HepG2 (cell line): ENCODE results near the gene TOLLIP. TPM values are rescaled to one million over a fixed set of nuclear protein-coding genes. Genes with fewer than 3 reads are reported as not detected.
A peak's percentile ranks its signal among the peaks of the same experiment; 100 is the strongest.

ENCODE experiments used
- CSRNP1 ChIP-seq: sonication (generic); formaldehyde crosslinking; IDR thresholded peaks from 2 replicates; pipeline ENCODE4 v1.8.1; 2023; ENCODE audit warnings: mild to moderate bottlenecking, missing genetic modification reagents
- MBNL3 ChIP-seq: fragments of 250-450 bp; sonication (Bioruptor Pico); conservative IDR thresholded peaks from 2 replicates; pipeline ENCODE4 v1.8.0; 2022; ENCODE audit warnings: mild to moderate bottlenecking, inconsistent platforms
- PAF1 ChIP-seq: IDR thresholded peaks from 2 replicates; pipeline ENCODE4 v1.6.1; 2016; ENCODE audit warnings: missing genetic modification reagents, missing compliant biosample characterization
- RFXAP ChIP-seq: sonication (generic); formaldehyde crosslinking; IDR thresholded peaks from 2 replicates; pipeline ENCODE4 v1.4.0; 2020; ENCODE audit warnings: missing genetic modification reagents, borderline replicate concordance
- STAG1 ChIP-seq: sonication (generic); formaldehyde crosslinking; IDR thresholded peaks from 2 replicates; pipeline ENCODE4 v1.4.0; 2020; ENCODE audit warnings: missing genetic modification reagents
- TFAP4 ChIP-seq: sonication (generic); IDR thresholded peaks from 2 replicates; pipeline ENCODE4 v1.6.1; 2016; ENCODE audit warnings: low read depth, borderline replicate concordance
- ZFP41 ChIP-seq: sonication (generic); formaldehyde crosslinking; IDR thresholded peaks from 2 replicates; pipeline ENCODE4 v1.4.0; 2020; ENCODE audit warnings: mild to moderate bottlenecking, missing genetic modification reagents, borderline replicate concordance
- ZNF292 ChIP-seq: sonication (generic); formaldehyde crosslinking; IDR thresholded peaks from 2 replicates; pipeline ENCODE4 v1.8.1; 2022; ENCODE audit warnings: mild to moderate bottlenecking, low read depth, missing genetic modification reagents, borderline replicate concordance
- ZNF564 ChIP-seq: sonication (generic); formaldehyde crosslinking; IDR thresholded peaks from 2 replicates; pipeline ENCODE4 v1.8.1; 2023; ENCODE audit warnings: mild to moderate bottlenecking, missing genetic modification reagents
- ZSCAN9 ChIP-seq: IDR thresholded peaks from 2 replicates; pipeline ENCODE4 v1.6.1; 2016; ENCODE audit warnings: borderline replicate concordance
- polyA plus RNA-seq, 8 experiments: library from polyadenylated mRNA; depleted of rRNA in 3 of 8; stranded (reverse) in 7 of 8; unstranded in 1 of 8; fragments of >200 nt; fragmentation: Illumina TruSeq in 4 of 8; extraction: Trizol in 4 of 8; gene quantifications; 2 replicates each; pipeline versions ENCODE4 v1.2.1 to v1.2.3, GENCODE V29; 2011 to 2016; ENCODE audit warnings: low read depth in 4 of 8, missing spikeins in 1 of 8, mixed read lengths in 1 of 8; ENCODE audit not compliant: insufficient read depth in 1 of 8
- total RNA-seq, 5 experiments: library from RNA; depleted of rRNA; stranded (reverse); fragments of >200 nt; fragmentation: Illumina TruSeq; extraction: Trizol; gene quantifications; 2 replicates each; pipeline ENCODE4 v1.2.3, GENCODE V29; 2016; ENCODE audit warnings: low read depth in 1 of 5
- TF ChIP-seq, protein P1 (sequence below): sonication (generic); formaldehyde crosslinking; IDR thresholded peaks from 2 replicates; pipeline ENCODE4 v1.4.0; 2020; ENCODE audit warnings: missing genetic modification reagents
- TF ChIP-seq, protein P2 (sequence below), 2 experiments: sonication (generic) in 1 of 2; formaldehyde crosslinking in 1 of 2; IDR thresholded peaks; 2 replicates each; pipeline versions ENCODE4 v1.5.1 to v1.6.1; 2011 to 2020; ENCODE audit warnings: borderline replicate concordance in 1 of 2, low read depth in 1 of 2, low read length in 1 of 2, mild to moderate bottlenecking in 1 of 2, missing genetic modification reagents in 1 of 2, moderate library complexity in 1 of 2
- TF ChIP-seq, protein P3 (sequence below): sonication (generic); formaldehyde crosslinking; IDR thresholded peaks from 2 replicates; pipeline ENCODE4 v1.4.0; 2020; ENCODE audit warnings: mild to moderate bottlenecking, missing genetic modification reagents
- TF ChIP-seq, protein P4 (sequence below): sonication (generic); formaldehyde crosslinking; IDR thresholded peaks from 2 replicates; pipeline ENCODE4 v1.8.1; 2022; ENCODE audit warnings: mild to moderate bottlenecking, missing genetic modification reagents

TOLLIP gene
- total and polyA plus RNA-seq, 2 of the 13 experiments (the other 11 are each of a cell fraction or from before 2014, with no cell fraction given) = 25.9 to 47.5 TPM

GRCh38 chr11:1309498-1310317 lies at the start of gene TOLLIP (continued):
- TF ChIP-seq, protein P1, sequence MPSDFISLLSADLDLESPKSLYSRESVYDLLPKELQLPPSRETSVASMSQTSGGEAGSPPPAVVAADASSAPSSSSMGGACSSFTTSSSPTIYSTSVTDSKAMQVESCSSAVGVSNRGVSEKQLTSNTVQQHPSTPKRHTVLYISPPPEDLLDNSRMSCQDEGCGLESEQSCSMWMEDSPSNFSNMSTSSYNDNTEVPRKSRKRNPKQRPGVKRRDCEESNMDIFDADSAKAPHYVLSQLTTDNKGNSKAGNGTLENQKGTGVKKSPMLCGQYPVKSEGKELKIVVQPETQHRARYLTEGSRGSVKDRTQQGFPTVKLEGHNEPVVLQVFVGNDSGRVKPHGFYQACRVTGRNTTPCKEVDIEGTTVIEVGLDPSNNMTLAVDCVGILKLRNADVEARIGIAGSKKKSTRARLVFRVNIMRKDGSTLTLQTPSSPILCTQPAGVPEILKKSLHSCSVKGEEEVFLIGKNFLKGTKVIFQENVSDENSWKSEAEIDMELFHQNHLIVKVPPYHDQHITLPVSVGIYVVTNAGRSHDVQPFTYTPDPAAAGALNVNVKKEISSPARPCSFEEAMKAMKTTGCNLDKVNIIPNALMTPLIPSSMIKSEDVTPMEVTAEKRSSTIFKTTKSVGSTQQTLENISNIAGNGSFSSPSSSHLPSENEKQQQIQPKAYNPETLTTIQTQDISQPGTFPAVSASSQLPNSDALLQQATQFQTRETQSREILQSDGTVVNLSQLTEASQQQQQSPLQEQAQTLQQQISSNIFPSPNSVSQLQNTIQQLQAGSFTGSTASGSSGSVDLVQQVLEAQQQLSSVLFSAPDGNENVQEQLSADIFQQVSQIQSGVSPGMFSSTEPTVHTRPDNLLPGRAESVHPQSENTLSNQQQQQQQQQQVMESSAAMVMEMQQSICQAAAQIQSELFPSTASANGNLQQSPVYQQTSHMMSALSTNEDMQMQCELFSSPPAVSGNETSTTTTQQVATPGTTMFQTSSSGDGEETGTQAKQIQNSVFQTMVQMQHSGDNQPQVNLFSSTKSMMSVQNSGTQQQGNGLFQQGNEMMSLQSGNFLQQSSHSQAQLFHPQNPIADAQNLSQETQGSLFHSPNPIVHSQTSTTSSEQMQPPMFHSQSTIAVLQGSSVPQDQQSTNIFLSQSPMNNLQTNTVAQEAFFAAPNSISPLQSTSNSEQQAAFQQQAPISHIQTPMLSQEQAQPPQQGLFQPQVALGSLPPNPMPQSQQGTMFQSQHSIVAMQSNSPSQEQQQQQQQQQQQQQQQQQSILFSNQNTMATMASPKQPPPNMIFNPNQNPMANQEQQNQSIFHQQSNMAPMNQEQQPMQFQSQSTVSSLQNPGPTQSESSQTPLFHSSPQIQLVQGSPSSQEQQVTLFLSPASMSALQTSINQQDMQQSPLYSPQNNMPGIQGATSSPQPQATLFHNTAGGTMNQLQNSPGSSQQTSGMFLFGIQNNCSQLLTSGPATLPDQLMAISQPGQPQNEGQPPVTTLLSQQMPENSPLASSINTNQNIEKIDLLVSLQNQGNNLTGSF = peak; percentile 12
- TF ChIP-seq ZNF564 (CRISPR knock-in tag) (peak; percentile 89), CSRNP1 (no peak), TFAP4 (peak; percentile 86; the same call in 1 of the 2 replicates), ZNF292 (CRISPR knock-in tag) (peak; percentile 62; the same call in 1 of the 2 replicates), STAG1 (CRISPR knock-in tag) (peak; percentile 55), MBNL3 (CRISPR knock-in tag) (no peak), PAF1 (CRISPR knock-in tag) (no peak), RFXAP (CRISPR knock-in tag) (no peak), ZSCAN9 (CRISPR knock-in tag) (peak; percentile 65; the same call in 1 of the 2 replicates), ZFP41 (CRISPR knock-in tag) (peak; percentile 97)
- TF ChIP-seq, protein P2, sequence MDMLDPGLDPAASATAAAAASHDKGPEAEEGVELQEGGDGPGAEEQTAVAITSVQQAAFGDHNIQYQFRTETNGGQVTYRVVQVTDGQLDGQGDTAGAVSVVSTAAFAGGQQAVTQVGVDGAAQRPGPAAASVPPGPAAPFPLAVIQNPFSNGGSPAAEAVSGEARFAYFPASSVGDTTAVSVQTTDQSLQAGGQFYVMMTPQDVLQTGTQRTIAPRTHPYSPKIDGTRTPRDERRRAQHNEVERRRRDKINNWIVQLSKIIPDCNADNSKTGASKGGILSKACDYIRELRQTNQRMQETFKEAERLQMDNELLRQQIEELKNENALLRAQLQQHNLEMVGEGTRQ (IDR thresholded peaks at IDR 0.05; ENCODE audit: low read depth, low read length) = 0 out of 2 replicates have a peak, but pooled peaks have one; percentile 10
- TF ChIP-seq, protein P2 (CRISPR knock-in tag; IDR thresholded peaks at IDR 0.05; ENCODE audit: borderline replicate concordance) = no peak; the same call in 1 of the 2 replicates
- TF ChIP-seq, protein P3, sequence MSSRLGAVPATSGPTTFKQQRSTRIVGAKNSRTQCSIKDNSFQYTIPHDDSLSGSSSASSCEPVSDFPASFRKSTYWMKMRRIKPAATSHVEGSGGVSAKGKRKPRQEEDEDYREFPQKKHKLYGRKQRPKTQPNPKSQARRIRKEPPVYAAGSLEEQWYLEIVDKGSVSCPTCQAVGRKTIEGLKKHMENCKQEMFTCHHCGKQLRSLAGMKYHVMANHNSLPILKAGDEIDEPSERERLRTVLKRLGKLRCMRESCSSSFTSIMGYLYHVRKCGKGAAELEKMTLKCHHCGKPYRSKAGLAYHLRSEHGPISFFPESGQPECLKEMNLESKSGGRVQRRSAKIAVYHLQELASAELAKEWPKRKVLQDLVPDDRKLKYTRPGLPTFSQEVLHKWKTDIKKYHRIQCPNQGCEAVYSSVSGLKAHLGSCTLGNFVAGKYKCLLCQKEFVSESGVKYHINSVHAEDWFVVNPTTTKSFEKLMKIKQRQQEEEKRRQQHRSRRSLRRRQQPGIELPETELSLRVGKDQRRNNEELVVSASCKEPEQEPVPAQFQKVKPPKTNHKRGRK (CRISPR knock-in tag) = no peak
- TF ChIP-seq, protein P4, sequence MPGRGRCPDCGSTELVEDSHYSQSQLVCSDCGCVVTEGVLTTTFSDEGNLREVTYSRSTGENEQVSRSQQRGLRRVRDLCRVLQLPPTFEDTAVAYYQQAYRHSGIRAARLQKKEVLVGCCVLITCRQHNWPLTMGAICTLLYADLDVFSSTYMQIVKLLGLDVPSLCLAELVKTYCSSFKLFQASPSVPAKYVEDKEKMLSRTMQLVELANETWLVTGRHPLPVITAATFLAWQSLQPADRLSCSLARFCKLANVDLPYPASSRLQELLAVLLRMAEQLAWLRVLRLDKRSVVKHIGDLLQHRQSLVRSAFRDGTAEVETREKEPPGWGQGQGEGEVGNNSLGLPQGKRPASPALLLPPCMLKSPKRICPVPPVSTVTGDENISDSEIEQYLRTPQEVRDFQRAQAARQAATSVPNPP = no peak
